SKM-1 (cell line): Measurements from ENCODE around the gene SCN8A.
"Not testable (repeated sequence)": the region's sequence is repeated elsewhere in the genome, so short reads cannot be mapped to it uniquely, and the experiment has no call there.

ENCODE experiments used
- DNase-seq: peaks from one replicate; lab custom pipeline; 2025; ENCODE audit not compliant: unreplicated experiment; lab: John Stamatoyannopoulos, UW

The SCN8A gene

DNA sequence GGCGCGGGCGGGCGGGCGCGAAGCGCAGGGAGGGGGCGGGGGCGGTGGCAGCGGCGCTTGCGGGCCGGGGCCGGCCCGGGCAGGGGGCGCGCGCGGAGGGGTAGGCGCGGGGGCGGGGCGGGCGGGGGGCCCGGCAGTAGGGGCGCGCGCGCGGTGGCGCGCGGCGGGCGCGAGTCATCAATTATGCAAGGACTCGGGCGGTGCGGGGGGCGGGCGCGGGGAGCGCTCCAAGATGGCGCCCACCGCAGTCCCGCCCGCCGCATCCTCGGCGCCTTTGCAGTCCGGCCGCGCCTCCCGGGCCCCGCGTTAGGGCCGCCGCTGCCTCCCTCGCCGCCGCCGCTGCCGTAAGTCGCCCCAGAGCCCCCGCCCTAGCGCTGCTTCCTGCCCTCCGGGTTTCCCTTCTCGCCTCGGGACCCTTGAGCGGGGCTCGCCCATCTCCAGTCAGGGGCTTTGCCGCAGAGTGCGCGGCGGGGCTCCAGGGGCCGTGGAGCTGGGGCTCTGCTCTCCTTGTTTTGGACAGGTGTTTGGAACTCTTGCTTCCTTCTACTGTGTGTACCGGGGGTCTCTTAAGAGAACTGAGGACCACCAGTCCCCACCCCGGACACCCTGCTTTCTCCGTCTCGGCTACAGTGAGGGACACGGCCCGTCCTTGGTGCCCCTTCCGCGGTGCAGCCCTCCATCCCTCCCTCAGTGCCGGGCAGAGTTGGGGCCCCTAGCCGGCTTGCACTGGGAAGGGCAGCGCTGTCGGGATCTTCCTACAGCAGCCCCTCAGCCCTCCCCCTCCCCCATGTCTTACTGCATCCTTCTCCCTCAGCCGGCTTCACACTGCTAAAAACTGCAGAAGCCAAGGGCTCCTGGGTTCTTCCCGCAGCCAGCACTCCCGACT lies at the start of gene SCN8A:
SCN8A (plus strand) TSS at position 218 of the 886 bp plus-strand sequence. CDS start 71,585 bp downstream, outside the sequence.
- no peak for DNase-seq

DNA sequence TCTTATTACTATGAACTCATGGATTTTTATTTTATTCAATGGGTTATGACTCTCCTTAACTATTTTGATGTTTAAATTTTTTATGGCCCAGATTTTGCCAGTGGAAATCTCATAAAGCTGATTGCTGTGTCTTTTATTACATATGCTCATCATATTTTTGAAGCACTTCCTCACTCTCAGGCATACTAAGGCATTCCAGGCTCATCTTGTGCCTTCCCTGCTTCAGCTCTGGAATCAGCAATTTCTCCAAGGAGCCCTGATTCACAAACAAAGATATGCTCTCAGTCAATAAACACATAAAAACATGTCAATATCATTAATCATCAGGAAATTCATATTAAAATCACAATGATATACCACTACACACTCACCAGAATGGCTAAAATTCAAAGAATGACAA lies 44.9 kb upstream of the SCN8A start:
- DNase-seq: no peak

GRCh38 chr12:51547606-51548005 lies 43.4 kb upstream of the SCN8A start:
- DNase-seq: no peak

DNA sequence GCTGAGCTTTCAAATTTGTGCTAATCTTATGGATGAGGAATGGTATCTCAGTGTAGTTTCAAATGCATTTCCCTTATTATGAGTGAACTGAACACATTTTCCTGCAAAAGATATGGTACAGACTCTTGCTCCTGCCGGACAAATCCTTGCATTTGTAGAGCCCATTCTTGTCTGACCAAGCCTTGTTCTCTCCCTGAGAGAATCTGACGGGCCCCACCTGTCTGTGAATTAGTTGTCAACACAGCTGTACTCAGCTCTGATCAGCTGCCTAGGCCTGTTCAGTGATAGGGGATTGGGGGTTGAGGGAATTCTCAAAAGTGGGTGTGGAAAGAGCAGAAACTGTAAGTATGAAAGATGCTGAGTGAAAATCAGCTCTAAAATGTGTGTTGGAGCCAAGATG lies 42.8 kb upstream of the SCN8A start:
- no peak for DNase-seq

GRCh38 chr12:51549637-51550036 lies 41.4 kb upstream of the SCN8A start:
- DNase-seq: no peak

GRCh38 chr12:51568271-51569032 lies 22.6 kb upstream of the SCN8A start:
- not testable (repeated sequence) for DNase-seq

DNA sequence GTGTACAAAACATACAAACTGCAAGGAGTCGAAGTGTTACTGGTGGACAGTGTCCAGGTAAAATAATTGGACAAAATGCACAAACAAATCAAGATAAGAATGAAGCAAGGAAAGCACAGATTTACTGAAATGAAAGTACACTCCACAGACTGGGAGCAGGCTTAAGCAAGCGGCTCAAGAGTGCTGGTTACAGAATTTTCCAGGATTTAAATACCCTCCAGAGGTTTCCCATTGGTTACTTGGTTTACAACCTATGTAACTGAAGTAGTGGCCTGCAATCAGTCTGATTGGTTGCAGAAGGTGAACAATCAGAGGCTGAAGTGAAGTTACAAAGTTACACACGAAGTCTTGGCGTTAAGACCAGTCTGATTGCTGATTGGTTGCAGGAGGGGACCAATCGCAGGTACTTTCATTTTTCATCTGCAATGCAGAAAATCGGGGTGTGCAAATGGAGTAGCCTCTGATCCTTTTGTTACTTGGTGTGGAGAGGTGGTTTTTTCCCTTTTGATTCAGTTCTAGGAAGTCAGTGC lies 11.6 kb upstream of the SCN8A start:
- DNase-seq: no peak

GRCh38 chr12:51589060-51589459 lies 2.0 kb upstream of the SCN8A start:
- no peak for DNase-seq

DNA sequence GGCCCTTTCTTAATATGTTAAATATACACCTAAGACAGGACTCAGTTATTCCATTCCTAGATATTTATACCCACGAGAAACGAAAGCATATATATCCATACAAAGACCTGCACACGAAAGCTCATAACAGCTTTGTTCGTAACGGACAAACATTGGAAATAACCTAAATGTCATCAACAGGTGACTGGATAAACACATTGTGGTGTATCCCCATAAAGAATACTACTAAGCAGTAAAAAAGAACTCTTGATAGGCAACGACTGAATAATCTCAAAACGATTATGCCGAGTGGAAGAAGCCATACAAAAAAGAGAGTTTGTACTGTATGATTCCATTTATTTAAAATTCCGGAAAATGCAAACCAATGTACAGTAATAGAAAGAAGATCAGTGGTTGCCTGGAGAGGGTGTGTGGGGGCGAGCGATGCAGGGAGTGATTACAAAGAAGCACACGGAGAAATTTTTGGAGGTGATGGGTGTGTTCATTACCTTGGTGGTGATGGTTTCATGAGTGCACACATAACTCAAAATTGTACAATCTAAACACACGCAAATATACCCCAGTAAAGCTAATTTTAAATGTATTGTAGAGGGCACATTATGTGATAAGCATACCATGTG lies 1.4 kb upstream of the SCN8A start:
- DNase-seq: no peak

- DNase-seq: no peak
These were observed 552 bp upstream of the SCN8A start for GRCh38 chr12:51590347-51591015.

DNA sequence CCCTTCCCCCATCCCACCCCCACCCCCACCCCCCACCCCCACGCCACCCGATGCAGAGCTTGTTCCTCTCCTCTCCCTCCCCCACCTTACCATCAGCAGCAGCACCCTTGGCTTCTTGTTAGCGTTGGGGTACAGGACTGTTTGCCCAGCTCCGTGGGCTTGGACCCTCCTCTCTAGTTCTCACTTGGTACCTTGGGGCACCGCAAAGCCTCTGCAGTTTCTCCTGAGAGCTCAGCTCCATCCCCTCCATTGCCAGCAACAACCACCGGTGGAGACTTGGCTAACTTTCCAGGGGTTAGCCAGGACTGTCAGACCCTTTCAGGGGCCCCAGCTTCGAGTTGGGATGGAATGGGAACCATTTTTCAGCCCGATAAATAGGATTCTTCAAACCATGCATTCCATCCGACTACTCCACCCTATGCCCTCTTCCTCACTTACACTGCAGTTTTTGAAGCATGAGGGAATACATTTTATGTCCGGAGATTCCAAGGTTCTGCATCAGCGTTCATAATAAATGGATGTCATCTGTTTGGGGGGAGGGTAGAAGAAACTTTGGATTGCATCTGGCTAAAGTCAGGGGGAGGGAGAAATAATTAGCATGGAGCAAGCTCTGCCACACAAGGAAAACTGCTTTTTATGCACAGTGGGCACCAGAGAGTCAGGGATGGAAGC lies 1.1 kb downstream of the SCN8A start:
- DNase-seq: no peak

DNA sequence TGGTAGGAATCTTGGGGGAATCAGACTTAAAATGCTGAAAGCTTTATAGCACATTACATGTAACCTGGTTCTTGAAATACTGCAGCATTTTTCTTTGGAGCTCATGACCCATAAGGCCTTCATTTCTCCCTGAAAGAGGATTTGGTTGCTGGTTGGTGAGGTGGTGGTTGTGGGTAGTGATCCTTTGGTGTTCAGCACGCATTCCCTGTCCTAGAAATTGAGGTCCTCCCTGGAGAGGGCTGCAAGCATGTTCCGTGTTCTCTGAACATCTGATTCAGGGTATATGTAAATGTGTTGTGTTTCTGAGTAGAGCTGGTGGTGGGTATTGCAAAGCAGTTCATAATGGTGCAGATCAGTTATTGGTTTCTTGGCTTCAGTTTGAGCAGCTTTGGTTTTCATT lies 2.0 kb downstream of the SCN8A start:
- DNase-seq: no peak

- DNase-seq: no peak
These were observed 2.5 kb downstream of the SCN8A start for GRCh38 chr12:51593539-51593938.

DNA sequence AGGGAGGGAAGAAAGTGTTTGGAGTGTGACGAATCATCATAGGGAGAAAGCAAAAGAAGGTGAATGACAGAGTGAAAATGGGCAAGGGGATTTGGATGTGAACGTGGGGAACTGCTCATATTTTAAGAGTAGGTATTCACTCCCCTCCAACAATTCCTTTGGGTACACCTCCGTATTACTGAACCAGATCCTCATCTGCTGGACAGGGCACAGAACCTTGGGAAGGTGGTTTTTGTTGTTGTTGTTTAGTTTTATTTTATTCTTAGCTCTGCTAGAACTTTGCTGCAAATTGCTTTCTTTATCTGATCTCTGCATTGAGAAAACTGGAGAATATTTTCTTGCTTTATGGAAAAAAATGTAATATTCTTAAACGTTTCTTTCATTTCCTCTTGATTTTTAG lies 7.1 kb downstream of the SCN8A start:
- no peak for DNase-seq

GRCh38 chr12:51600721-51601120 lies 9.7 kb downstream of the SCN8A start:
- DNase-seq: no peak

DNA sequence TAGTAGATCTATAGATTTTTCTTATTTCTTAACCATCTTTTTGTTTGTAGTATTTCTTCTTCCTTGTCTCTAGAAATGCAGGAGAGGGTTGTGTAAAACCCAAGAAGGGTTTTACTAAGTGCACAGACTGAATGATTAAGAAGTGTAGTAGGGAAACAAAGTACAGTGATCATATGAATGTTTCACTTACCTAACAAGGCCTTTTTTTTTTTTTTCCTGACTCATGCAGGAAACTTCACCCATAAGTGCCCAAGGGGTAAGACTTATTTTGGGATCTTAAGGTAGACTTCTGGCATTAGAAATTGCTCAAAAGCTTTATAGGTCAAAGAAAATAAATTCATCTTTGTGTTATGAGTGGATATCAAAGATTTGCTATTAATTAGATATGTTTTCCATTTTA lies 10.2 kb downstream of the SCN8A start:
- DNase-seq: no peak

DNA sequence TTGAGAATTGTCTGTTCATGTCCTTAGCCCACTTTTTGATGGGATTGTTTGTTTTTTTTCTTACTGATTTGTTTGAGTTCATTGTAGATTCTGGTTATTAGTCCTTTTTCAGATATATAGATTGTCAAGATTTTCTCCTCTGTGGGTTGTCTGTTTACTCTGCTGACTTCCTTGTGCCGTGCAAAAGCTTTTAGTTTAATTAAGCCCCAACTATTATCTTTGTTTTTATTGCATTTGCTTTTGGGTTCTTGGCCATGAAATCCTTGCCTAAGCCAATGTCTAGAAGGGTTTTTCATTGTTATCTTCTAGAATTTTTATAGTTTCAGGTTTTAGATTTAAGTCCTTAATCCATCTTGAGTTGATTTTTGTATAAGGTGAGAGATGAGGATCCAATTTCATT lies 14.9 kb downstream of the SCN8A start:
- DNase-seq: not testable (repeated sequence)

GRCh38 chr12:51607197-51607596 lies 16.2 kb downstream of the SCN8A start:
- not testable (repeated sequence) for DNase-seq

DNA sequence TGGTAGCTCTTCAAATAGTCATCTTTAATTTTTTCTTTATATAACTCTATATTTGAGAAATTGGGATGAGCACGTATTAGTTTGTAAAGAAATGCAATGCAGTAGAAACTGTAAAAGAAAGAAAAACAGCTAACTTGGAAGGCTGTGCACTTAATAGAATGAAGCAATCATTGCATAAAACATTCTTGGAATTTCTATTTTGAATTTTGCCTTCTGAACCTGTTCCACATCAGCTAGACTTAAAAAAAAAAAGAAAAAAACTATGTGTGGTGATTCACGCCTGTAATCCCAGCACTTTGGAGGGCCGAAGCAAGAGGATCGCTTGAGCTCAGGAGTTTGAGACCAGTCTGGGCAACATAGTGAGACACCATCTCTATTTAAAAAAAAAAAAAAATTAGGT lies 29.4 kb downstream of the SCN8A start:
- DNase-seq: no peak

- no peak for DNase-seq
These were observed 30.3 kb downstream of the SCN8A start for GRCh38 chr12:51621156-51621922.
